ENCODE measurements around the gene SMOC2.

GRCh38 chr6:168506460-168506859 lies 65.5 kb downstream of the SMOC2 start:
- TF ChIP-seq CTCF (IDR thresholded peaks at IDR 0.05) (no peak), POLR2A (IDR thresholded peaks at IDR 0.05) (no peak), POLR2AphosphoS5 (IDR thresholded peaks at IDR 0.05) (no peak)

Data from prostate gland (tissue), 2 donors.